Glomerular visceral epithelial cell (primary cell): ENCODE results near the gene CLINT1.
"Not testable (repeated sequence)": the region's sequence is repeated elsewhere in the genome, so short reads cannot be mapped to it uniquely, and the experiment has no call there.

Source experiments
- DNase-seq: peaks from one replicate; pipeline ENCODE4 v3.0.0-alpha.2; 2016; ENCODE audit errors: extremely low spot score

Gene CLINT1

DNA sequence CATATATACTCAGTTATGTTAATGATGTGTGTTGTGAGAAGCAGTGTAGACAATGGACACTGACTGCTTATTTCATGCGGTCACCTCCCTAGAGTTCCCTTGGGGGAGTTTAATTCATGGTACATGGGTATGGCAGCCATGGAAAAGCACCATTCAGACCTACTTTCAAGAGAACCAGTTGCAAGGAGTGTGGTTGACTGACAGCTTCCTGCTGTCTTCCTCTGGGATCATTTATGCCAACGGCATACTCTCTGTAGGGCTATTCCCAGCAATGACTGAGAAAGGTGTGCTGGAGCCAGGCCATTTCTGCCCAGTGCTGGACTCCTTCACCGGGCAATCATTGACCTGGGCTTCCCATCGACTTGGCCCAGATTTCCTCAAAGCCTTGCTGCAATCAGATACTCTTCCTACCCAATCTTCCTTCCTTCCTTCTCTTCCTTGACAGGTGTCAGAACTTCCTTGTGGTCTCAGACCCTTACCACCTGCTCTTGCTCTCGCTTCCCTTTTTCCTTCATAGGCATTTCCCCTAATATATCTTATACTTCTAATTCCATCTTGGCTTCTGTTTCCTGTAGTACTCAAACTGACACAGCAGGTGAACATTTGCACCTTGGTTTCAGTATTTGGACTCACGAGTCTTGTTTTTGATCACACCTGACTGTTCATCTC, 3.4 kb upstream of the CLINT1 start:
- no peak for DNase-seq

DNA sequence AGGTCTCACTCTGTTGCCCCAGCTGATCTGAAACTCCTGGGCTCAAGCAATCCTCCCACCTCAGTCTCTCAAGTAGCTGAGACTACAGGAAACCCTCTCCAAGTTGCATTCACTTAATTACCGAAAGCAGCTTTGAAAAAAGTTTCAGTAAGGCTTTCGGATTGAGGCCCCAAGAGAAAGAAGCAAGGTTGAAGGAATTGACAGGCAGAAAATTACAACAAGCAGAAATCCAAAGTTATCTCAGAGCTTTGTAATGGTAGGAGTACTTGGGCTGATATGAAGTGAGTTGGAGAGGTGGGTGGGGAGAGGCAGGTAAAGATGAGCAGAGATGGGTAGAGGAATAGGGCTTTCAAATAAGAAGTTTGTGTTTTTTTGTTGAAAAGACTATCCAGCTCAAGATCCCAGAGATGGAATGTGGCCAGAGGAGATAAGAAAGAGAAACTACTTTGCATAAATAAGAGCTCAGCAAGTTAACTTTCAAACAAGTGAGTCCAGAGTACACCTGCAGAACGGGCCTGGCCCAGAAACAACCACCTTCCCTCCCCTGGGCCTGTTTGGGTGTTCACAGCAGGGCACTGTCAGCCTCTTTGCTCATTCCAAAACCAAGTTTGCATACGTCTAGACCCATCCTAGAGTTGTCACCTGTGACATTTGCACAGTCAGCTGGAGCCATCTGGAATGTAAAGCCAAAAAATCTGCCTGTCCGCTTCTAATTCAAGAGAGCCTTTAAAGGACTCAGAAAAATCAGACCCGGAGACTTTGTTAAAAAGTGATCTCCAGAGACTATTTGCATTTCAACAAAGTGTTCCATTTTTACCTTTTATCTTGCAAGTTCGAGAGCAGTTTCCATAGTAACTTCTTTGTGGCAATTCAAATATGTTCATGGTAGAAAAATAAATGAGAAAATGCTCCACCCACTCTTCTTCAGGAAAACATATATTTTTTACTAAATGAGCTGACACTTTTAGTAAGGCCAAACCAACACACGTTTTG, 2.2 kb upstream of the CLINT1 start:
- no peak for DNase-seq

DNA sequence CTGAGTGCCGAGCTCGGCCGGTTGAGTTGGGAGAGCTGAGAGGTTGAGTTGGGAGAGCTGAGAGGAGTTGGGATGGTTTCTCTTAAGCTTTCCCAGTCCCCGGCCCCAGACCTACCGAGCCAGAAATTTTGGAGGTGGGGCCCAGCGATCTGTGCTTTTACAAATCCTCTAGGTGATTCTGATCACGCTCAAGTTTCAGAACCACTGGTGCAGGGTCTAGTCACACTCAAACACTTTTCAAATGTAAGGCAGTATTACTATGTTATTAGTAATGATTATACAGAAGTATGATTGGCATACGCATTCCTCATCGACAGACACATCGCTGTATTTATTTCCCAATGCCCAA, 256 bp upstream of the CLINT1 start:
- no peak for DNase-seq

GRCh38 chr5:157857816-157858526, 974 bp downstream of the CLINT1 start:
- peak; percentile 5 for DNase-seq

GRCh38 chr5:157855404-157855994, 3.4 kb downstream of the CLINT1 start:
- DNase-seq, result peak; percentile 63

GRCh38 chr5:157853365-157853764, 5.6 kb downstream of the CLINT1 start:
- not testable (repeated sequence) for DNase-seq

GRCh38 chr5:157845914-157846598, 12.9 kb downstream of the CLINT1 start:
- no peak for DNase-seq

DNA sequence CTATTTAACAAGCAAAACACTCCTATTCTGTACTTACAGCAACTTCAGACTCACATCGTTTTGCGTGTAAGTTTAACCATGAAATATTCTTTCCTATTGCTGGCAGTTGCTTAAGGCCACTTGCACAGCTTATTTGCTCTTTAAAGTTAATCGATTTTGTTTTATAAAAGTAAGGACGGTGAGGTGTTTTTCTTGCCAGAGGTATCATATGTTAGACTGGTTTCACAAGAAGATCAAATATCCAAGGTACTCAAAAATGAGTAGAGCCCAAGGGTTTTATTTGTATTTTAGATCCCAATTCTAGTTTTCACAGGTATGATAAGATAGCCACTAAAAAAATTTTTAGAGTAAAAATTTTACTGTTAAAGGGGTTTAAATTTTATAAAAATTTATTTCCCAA, 16.2 kb downstream of the CLINT1 start:
- no peak for DNase-seq

GRCh38 chr5:157842185-157842584, 16.8 kb downstream of the CLINT1 start:
- no peak for DNase-seq

DNA sequence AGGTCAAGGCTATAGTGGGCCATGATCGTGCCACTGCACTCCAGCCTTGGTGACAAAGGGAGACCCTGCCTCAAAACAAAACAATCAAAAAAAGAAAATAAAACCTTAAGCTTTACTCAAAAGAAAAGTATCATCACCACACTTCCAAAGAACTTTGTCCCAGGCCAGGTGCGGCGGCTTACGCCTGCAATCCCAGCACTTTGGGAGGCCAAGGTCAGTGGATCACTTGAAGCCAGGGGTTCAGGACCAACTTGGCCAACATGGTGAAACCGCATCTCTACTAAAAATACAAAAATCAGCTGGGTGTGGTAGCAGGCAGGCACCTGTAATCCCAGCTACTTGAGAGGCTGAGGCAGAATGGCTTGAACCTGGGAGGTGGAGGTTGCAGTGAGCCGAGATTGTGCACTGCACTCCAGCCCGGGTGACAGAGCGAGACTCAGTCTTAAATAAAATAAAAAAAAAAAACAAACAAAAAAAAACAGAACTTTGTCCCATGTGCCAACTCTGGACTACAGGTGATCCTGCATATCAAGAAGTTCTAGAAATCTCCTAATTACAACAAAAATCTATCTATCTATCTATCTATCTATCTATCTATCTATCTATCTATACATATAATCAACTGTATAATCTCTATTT, 19.7 kb downstream of the CLINT1 start:
- DNase-seq, result no peak

DNA sequence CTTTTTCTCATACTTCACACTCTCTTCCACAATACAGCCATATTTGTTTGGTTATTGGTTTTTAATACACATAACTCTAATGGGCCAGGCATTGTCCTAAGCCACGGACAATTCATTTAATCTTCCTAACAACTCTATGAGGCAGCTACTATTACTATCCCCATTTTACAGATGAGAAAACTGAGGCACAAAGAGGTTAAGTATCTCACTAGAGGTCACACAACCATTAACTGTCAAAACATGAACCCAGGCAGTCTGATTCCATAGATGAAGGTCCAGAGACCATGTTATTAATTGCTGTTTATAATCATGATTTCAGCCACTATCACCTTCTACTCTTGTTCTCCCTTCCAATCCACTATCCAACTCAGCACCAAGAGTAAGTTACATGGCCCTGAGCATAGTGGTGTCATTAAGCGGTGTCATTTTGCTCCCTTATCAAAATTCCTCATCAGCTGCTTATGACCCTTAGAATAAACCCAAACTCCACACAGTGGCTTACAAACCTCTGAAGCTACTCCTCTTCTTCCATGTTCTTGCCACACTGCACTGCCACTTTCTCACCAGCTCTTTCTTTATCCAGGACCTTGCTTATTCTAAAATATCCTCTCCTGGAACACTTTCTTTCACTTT, 22.7 kb downstream of the CLINT1 start:
- no peak for DNase-seq

GRCh38 chr5:157835041-157835440, 23.9 kb downstream of the CLINT1 start:
- no peak for DNase-seq

DNA sequence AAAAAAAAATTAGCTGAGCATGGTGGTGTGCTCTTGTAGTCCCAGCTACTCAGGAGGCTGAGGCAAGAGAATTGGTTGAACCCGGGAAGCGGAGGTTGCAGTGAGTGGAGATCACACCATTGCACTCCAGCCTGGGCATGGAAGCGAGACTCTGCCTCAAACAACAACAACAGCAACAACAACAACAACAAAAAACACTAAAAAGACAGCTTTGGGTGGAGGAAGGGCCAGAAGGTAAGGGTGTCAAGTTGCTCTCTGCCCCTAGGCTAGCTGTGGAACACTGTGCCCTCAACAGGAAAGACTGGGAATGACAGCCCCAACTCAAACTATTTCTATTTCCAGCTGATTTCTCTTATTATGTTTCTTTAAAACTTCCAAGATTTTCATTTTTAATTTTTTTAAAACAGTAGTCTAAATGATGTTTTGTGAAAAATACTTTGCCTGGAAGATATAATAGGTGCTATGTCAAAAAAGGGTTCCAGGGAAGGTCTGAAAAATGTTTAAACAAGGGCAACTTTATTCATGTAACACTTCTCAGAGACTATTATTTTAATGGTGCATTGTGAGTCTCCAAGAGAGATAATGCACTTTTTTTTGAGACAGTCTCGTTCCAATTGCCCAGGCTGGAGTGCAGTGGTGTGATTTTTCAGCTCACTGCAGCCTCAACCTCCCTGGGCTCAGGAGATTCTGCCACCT, 29.9 kb downstream of the CLINT1 start:
- DNase-seq, result no peak

- DNase-seq, result no peak
These were observed 30.6 kb downstream of the CLINT1 start for GRCh38 chr5:157828105-157828943.

DNA sequence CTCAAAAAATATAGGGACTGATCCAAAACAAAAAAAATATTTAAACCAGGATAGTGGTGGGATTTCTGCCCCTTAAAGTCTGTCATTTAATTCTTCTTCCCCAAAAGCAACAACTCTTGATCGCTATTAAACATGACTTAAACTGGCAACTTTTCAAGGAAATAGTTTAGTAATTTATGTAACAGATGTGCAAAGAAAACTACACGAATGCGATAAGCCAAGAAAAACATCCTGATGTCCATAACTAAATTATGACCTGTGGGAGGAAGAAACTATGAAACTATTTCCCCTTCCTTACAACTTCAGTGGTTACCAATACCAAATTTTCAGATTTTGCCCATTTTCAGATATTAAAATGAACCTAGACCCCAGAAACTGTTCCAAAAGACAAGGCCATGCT, 31.5 kb downstream of the CLINT1 start:
- DNase-seq, result no peak

DNA sequence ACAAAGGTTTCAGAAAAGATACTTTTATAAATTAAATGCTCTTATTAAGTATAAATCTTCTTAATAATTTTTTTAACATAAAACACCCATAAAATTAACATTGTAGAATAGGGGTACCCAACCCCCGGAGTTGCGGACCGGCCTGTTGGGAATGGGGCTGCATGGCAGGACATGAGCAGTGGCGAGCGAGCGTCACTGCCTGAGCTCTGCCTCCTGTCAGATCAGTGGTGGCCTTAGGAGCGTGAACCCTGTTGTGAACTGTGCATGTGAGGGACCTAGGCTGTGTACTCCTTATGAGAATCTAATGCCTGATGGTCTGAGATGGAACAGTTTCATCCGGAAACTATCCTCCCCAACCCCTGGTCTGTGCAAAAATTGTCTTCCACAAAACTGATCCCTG, 35.3 kb downstream of the CLINT1 start:
- DNase-seq, result no peak

DNA sequence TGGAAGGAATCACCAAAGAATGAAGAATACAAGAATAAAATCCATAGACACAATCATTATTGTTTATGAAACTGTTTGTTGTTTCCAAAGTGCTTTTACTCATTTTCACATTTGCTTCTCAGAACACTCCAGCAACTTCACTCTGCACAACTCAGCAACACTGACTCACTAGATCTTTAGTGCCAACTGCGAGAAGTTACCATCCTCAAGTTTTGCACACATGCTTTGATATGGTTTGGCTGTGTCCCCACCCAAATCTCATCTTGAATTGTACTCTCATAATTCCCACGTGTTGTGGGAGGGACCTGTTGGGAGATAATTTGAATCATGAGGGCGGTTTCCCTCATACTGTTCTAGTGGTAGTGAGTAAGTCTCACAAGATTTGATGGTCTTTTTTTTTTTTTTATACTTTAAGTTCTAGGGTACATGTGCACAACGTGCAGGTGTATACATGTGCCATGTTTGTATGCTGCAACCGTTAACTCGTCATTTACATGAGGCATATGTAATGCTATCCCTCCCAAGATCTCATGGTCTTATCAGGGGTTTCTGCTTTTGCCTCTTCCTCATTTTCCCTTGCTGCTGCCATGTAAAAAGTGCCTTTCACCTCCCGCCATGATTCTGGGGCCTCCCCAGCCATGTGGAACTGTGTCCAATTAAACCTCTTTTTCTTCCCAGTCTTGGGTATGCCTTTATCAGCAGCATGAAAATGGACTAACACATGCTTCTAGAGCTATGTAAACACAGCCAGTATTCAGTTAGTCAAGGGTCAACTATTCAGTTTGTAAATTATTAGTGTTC, 36.9 kb downstream of the CLINT1 start:
- DNase-seq, result no peak

DNA sequence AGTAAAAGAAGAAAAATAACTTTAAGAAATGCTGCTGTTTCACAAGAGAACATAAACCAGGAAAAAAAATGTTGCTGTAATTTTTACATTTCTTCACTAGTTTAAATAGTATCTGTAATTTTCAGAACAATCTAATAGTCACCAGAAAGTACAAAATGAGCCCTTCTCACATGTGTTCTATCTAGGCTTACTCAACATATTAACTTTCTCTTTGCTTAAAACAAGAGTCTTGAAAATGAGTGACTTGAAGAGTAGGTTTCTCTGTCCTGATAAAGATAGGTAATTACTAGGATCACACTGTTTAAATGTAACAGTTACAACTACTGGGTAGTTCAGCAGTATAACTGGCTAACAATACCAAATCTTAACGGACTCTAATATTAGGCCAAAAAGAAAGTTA, 37.5 kb downstream of the CLINT1 start:
- DNase-seq, result no peak
